Upper lobe of left lung (tissue), 6 donors: ENCODE data around the gene SPACDR. TPM values are rescaled to one million over a fixed set of nuclear protein-coding genes. Genes with fewer than 3 reads are reported as not detected.

Experiments used
- ATAC-seq, 2 donors: fragments of 200-7000 bp; cut with Tn5 transposase; one replicate each; pipeline ENCODE4 v1.9.1; 2022; ENCODE audit warnings: mild to moderate bottlenecking in 2 of 2, moderate library complexity in 2 of 2; ENCODE audit not compliant: low FRiP score in 2 of 2
- DNase-seq, 2 donors: peaks; one replicate each; pipeline ENCODE4 v3.0.0-alpha.2; 2019 to 2020
- H3K27ac ChIP-seq, 4 donors: fragments of 200-600 bp; sonication (generic); one replicate each; pipeline ENCODE4 v1.5.1; 2016 to 2019
- H3K27me3 ChIP-seq, 4 donors: fragments of 200-600 bp; sonication (generic); one replicate each; pipeline ENCODE4 v1.5.1; 2017 to 2019
- H3K36me3 ChIP-seq, 4 donors: fragments of 200-600 bp; sonication (generic); one replicate each; pipeline ENCODE4 v1.5.1; 2016 to 2019
- H3K4me1 ChIP-seq, 4 donors: fragments of 200-600 bp; sonication (generic); one replicate each; pipeline ENCODE4 v1.5.1; 2018 to 2019
- H3K4me3 ChIP-seq, 4 donors: fragments of 200-600 bp; sonication (generic); one replicate each; pipeline ENCODE4 v1.5.1; 2017 to 2019; ENCODE audit warnings: mild to moderate bottlenecking in 2 of 4, moderate library complexity in 1 of 4
- H3K9me3 ChIP-seq, 4 donors: fragments of 200-600 bp; sonication (generic); one replicate each; pipeline ENCODE4 v1.5.1; 2018 to 2019
- CTCF ChIP-seq, 6 experiments: fragments of 450-650 bp in 4 of 6; fragments of 200-600 bp in 2 of 6; sonication (generic) in 2 of 6; IDR thresholded peaks; one replicate each; pipeline ENCODE4 v1.5.1; 2016 to 2019; ENCODE audit warnings: antibody characterized with exemption in 6 of 6
- EP300 ChIP-seq, 4 donors: sonication (generic); formaldehyde crosslinking; IDR thresholded peaks; one replicate each; pipeline ENCODE4 v1.5.1; 2017; ENCODE audit warnings: antibody characterized with exemption in 4 of 4, control low read depth in 2 of 4
- POLR2A ChIP-seq, 4 donors: fragments of 450-650 bp; IDR thresholded peaks; one replicate each; pipeline ENCODE4 v1.5.1; 2016 to 2017; ENCODE audit warnings: antibody characterized with exemption in 4 of 4, mild to moderate bottlenecking in 2 of 4
- POLR2AphosphoS5 ChIP-seq, 2 donors: sonication (generic); formaldehyde crosslinking; IDR thresholded peaks; one replicate each; pipeline ENCODE4 v1.5.1; 2017; ENCODE audit warnings: antibody characterized with exemption in 2 of 2
- WGBS, 2 donors: methylation state at CpG; one replicate each; pipeline ENCODE4 v1.1.5; 2017 to 2018; 5-methylcytosine and 5-hydroxymethylcytosine counted together
- total RNA-seq, 6 donors: library from RNA; depleted of rRNA in 4 of 6; stranded (reverse); fragments of >200 nt in 4 of 6; gene quantifications; one replicate each; pipeline versions ENCODE4 v1.1.0 to v1.2.1, GENCODE V29; 2016 to 2021
- donor health status: DM: no; HTN: no; CAD: no; lungs with moderate emphysema.
- donor health status: DM: no; HTN: yes; CAD: no; lungs with severe emphysema.

The SPACDR gene
- total RNA-seq, 6 donors from 2014 or later: 0.59 to 2.1 (median 1.3) TPM; not detected in 2

DNA sequence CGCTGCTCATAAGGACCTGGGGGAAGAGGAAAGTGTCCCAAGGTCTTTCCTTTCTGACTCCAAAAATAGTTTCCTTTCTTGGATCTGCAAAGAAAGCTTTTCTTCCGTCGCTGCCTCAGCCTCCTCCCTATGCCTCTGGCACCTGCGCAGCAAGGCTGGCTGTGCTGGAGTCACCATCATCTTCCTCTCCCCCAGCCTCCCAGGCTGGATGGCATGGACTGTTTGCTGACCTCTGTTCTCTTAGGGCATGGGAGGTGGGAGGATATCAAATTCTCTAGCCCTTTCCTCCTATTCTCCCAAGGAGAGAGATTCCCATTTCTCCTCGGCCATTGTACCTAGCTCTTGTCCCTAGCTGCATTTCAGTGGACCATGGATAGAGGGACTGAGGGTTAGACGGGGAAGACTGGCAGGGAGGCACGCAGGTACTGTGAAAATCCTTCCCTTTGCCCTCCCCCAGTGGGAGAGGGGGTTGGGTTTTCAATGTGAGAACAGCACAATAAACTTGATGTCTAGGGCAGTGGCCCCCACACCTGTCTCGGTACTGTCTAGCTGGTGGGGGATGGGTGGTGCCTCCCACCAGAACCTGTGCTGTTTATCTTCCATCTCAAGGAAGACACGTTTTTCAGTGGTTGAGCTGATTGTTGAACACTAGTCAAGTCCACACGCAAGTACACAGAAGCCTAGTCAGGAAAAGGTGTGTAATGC lies 30.3 kb downstream of the SPACDR start:
- Histone ChIP-seq H3K36me3 (peaks cover 5 to 32% (median 26%) of the 10 kb centered on the region in 4 donors), H3K4me3 (no peak overlapping the region), H3K4me1 (peaks cover 28 to 60% (median 39%) of the 10 kb centered on the region in 4 donors), H3K9me3 (peaks cover 0 to 6% (median 0%) of the 10 kb centered on the region in 4 donors), H3K27me3 (no peaks in the 10 kb centered on the region), H3K27ac (no peak overlapping the region)
- TF ChIP-seq CTCF (IDR thresholded peaks at IDR 0.05): no peak
- no peak for TF ChIP-seq POLR2A (IDR thresholded peaks at IDR 0.05)
- TF ChIP-seq POLR2AphosphoS5 (IDR thresholded peaks at IDR 0.05): no peak
- no peak for TF ChIP-seq EP300 (IDR thresholded peaks at IDR 0.05)
- 78 to 79% methylated on average over 10 of the region's 10 CpGs for WGBS, 2 donors
- ATAC-seq: no peak
- no peak for DNase-seq

DNA sequence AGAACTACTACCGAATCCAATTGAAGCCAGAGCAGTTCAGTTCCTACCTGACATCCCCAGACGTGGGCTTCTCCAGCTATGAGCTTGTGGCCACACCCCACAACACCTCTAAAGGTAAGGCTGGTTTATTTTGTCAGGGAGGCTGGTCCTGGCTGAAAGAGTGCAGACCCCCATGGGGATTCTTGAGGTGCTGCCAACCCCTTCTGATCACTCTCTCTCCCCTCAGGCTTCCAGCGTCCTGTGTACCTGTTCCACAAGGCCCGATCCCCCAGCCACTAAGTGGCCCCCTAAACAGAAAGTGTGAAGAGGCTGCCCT lies 30.8 kb downstream of the SPACDR start:
- Histone ChIP-seq H3K4me3 (no peak overlapping the region), H3K9me3 (peaks cover 0 to 6% (median 0%) of the 10 kb centered on the region in 4 donors), H3K27ac (no peak overlapping the region), H3K36me3 (peaks cover 5 to 32% (median 26%) of the 10 kb centered on the region in 4 donors), H3K27me3 (no peaks in the 10 kb centered on the region), H3K4me1 (peaks cover 28 to 60% (median 39%) of the 10 kb centered on the region in 4 donors)
- DNase-seq (no peak), ATAC-seq (no peak)
- WGBS, 2 donors: 78 to 81% methylated on average over 4 of the region's 4 CpGs
- TF ChIP-seq POLR2AphosphoS5 (IDR thresholded peaks at IDR 0.05) (no peak), POLR2A (IDR thresholded peaks at IDR 0.05) (no peak), EP300 (IDR thresholded peaks at IDR 0.05) (no peak), CTCF (IDR thresholded peaks at IDR 0.05) (no peak)

- Histone ChIP-seq H3K27me3 (no peaks in the 10 kb centered on the region), H3K27ac (peak overlapping the region in 2 of 4 donors; percentile 27 to 100), H3K9me3 (peaks cover 0 to 6% (median 0%) of the 10 kb centered on the region in 4 donors), H3K36me3 (peaks cover 5 to 32% (median 26%) of the 10 kb centered on the region in 4 donors), H3K4me3 (no peak overlapping the region), H3K4me1 (peaks cover 31 to 64% (median 40%) of the 10 kb centered on the region in 4 donors)
- ATAC-seq (no peak), DNase-seq (no peak)
- TF ChIP-seq EP300 (IDR thresholded peaks at IDR 0.05) (no peak), POLR2A (IDR thresholded peaks at IDR 0.05) (no peak), POLR2AphosphoS5 (IDR thresholded peaks at IDR 0.05) (no peak), CTCF (IDR thresholded peaks at IDR 0.05) (no peak)
- 82 to 88% methylated on average over 17 to 18 of the region's 21 CpGs for WGBS, 2 donors
Measured at GRCh38 chr7:100432621-100433275, 31.3 kb downstream of the SPACDR start.

- Histone ChIP-seq H3K36me3 (peaks cover 5 to 32% (median 26%) of the 10 kb centered on the region in 4 donors), H3K9me3 (peaks cover 0 to 6% (median 0%) of the 10 kb centered on the region in 4 donors), H3K27ac (peak overlapping the region in 2 of 4 donors; percentile 27 to 100), H3K4me1 (peaks cover 32 to 67% (median 41%) of the 10 kb centered on the region in 4 donors), H3K4me3 (no peak overlapping the region), H3K27me3 (no peaks in the 10 kb centered on the region)
- no peak for ATAC-seq
- no peak for TF ChIP-seq CTCF (IDR thresholded peaks at IDR 0.05)
- no peak for TF ChIP-seq POLR2AphosphoS5 (IDR thresholded peaks at IDR 0.05)
- TF ChIP-seq POLR2A (IDR thresholded peaks at IDR 0.05): no peak
- no peak for TF ChIP-seq EP300 (IDR thresholded peaks at IDR 0.05)
- WGBS, 2 donors: 86 to 87% methylated on average over 4 of the region's 4 CpGs
- no peak for DNase-seq
Measured at GRCh38 chr7:100432053-100432452, 32.0 kb downstream of the SPACDR start.
